ENCODE data around the gene ABR.
"Not testable (repeated sequence)": the region's sequence is repeated elsewhere in the genome, so short reads cannot be mapped to it uniquely, and the experiment has no call there.

The ABR gene

DNA sequence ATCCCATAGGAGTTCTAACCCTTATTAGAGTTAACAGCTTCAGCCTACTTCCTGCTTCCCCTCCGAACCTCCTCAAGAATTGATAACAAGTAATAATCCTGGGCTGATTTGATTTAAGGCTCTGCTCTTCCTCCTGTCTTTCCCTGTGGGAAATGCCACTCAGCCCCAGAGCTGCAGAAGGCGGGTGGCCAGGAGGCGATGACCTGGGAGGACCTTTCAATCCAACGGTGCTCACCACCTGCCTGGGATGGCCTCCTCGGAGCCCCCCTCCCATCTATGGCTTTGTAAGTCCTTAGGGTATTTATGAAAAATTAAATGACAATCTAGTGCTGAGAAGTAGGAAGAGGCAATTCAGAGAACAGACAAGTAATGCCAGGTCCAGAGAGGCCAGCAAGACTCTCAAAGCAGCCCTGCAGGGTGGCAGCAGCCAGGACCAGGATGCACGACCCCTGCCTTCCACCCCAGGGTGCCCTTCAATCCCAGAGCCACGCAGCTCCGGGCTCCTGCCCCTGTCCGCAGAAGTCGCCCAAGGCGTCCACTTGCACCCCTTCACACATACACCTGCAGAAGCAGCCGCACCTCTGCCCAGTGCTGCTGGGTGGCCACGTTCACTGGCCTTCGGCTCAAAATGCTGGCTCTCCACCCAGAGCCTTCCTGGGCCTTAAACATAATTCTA, 34.3 kb downstream of the ABR start:
- no peak for DNase-seq

- no peak for DNase-seq
These were observed 35.6 kb downstream of the ABR start for GRCh38 chr17:1144162-1144561.

DNA sequence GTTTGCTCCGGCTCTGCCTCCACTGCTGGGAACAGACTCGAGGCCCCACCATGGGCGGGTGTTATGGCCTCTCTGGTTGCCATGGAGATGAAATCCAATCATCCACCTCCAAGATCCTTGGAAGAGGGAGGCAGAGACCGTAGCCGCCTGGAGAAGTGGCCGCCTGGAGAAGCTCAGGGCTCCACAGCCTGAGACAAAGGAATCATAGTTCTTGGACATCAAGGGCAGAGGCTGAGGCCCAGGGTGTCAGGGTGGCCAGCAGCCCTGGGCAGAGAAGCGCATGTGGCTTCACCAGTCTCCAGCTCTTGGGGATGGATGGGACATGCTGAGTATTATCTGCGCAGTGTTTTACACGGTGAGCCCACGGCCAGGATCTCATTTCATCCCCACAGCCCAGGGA, 36.2 kb downstream of the ABR start:
- DNase-seq, result peak; percentile 24

DNA sequence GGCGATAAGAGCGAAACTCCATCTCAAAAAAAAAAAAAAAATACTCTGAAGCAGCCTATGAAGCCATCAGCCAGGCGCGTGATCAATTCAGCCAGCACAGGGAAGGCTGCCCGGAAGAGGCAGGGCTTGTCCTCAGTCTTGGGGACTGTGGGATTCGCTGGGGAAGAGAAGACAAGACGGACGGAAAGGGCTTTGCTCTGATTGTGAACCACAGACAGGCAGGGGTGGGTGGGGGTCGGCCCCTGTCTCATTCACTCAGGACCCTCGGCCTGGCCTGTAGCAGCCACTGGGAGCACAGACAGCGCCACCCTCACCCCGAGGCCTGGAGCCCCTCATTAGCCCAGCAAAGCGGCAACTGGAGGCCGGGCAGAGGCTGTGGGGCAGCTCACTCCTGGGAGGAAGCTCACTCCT, 37.2 kb downstream of the ABR start:
- no peak for DNase-seq

DNA sequence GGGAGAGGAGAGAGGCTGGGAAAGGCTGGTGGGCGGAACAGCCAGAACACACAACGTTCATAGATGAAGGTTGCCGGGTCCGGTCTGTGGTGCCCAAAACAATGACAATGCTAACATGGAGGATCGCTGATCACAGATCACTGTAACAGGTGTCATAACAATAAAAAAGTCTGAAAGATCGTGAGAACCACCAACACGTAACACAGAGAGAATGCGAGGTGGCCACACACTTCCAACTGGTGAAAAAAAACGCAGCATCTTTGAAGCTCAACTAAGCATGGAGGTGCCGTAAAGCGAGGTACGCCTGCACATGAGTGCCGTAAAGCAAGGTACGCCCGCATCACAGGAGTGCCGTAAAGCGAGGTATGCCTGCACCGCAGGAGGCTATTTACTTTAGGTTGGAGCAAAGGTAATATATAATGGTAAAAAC, 42.3 kb downstream of the ABR start:
- peak; percentile 60 for DNase-seq

DNA sequence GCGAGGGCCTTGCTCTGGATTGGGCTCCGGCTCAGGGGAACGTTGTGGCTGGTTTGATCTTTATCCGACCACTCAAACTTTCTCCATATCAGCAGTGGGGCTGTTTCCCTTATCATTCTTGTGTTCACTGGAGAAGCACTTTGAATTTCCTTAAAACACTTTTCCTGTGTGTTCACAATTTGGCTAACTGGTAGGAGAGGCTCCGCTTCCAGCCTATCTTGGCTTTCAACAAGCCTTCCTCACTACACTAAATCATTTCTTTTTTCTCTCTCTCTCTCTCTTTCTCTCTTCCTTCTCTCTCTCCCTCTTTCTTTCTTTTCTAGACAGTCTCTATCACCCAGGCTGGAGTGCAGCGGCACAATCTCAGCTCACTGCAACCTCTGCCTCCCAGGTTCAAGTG, 43.0 kb downstream of the ABR start:
- no peak for DNase-seq

- no peak for DNase-seq
These were observed 45.0 kb downstream of the ABR start for GRCh38 chr17:1134634-1135324.

DNA sequence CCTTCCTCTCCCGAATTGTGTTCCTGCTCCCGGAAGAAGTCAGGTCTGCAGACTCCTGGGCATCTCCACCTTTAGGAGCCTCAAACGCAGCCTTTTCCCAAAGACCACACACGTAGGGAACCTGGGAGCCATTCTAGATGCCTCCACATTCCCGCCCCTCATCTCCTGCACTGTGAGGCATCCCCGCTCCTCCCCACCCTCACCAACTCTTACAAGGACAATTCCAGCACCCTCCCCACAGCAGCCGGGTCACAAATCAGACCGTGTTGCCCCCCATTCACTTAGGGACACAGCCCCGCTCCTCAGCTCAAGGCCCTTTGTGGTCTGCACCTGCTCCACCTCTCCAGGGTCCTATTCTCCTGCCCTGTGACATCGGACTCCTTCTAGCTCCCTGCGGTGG, 49.6 kb downstream of the ABR start:
- DNase-seq, result no peak

GRCh38 chr17:1128463-1128862, 51.3 kb downstream of the ABR start:
- DNase-seq, result not testable (repeated sequence)

DNA sequence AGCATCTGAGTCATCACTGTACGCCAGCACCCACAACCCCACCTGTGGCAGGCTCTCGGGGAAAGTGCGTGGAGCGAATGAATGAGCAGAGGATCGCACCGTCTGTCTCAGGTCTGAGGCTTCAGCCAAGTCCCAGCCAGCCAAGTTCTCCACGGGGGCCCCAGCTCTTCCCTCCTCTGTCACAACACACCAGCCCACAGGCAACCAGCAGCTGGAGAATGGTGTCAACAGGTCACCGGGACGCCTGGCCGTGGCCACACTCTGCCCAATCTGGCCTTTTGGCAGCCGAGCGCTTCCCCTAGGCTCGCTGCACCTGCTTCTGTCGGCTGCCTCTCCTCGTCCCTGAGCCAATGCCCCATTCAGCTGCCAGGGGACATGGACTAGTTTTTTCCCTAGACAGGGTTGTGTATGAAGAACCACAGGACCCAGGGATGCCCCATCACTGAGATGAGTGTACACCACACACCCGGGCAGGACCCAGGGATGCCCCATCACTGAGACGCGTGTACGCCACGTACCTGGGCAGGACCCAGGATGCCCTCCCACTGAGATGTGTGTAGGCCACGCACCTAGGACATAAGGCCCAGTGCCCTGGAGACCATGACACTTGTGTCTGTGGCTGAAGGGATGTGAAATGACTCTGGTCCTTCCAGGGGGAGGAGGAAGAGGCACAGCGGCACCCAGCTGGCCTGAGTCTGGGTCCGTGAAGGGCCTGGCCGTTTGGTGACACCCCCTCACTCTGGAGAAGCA, 52.8 kb downstream of the ABR start:
- no peak for DNase-seq

- no peak for DNase-seq
These were observed 53.5 kb downstream of the ABR start for GRCh38 chr17:1126250-1126797.

DNA sequence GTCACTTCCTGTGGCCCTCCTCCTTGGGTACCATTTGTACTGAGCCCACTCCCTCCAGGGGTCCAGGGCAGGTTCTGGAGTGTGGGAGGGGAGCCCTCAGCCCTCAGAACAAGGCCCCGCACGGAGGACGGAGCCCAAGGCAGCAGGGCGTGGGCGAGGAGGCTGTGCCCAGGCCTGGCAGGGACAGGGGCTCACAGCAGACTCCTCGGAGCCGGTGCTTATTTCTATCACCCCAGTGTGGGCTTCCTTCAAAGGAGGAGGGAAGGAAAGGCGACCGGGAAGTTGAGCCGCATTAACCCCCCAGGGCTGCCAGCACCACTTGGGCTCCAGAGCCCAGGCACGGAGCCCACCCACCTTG, 54.0 kb downstream of the ABR start:
- DNase-seq, result no peak

GRCh38 chr17:1124896-1125787, 54.6 kb downstream of the ABR start:
- no peak for DNase-seq

- DNase-seq, result no peak
These were observed 55.7 kb downstream of the ABR start for GRCh38 chr17:1123921-1124715.

- no peak for DNase-seq
These were observed 56.4 kb downstream of the ABR start for GRCh38 chr17:1123393-1123831.

DNA sequence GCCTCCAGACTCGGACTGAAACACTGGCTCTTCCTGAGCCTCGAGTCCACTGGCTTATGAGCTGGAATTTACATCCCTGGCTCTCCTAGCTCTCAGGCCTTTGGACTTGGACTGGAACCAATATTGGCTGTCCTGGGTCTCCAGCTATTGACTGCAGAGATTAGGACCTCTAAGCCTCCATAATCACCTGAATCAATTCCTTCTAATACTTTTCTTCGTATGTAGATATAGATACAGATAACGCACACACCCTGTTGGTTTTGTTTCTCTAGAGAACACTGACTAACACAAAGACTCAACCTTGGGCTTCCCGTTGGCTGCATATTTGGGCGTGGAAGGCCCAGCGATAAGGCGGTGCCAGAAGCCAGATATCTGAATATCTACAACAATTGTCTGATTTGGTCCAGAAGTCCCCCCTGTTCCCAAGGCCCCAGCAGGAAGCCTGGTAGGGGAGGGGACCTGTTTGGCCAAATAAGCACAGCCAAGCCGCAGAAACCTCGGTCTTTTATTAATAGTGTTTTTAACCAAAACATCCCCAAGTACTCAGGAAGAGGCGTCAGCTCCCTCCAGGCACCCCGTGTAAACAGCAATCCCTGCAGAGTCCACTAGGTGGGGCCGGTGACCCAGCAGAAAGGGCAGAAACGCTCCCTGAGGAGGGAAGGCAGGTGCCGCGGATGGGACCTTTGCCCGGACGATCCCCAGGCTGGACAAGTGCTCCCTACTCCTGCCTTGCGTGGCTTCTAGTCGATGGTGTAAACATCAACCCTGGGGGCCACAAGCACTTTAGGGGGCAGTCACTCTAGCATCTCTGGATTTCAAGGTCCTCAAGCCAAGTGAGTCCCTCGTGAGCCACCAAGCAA, 57.0 kb downstream of the ABR start:
- DNase-seq, result peak; percentile 22

DNA sequence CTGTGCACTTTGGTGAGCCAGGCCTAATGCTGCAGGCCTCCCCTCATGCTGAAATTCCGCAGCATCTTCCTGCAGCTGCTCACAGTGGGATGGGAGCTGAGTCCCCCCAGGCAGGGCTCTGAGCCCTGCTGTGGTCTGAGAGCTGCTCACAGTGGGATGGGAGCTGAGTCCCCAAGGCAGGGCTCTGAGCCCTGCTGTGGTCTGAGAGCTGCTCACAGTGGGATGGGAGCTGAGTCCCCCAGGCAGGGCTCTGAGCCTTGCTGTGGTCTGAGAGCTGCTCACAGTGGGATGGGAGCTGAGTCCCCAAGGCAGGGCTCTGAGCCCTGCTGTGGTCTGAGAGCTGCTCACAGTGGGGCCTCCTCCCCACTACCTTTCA, 58.4 kb downstream of the ABR start:
- DNase-seq, result not testable (repeated sequence)

GRCh38 chr17:1120596-1121441, 59.0 kb downstream of the ABR start:
- no peak for DNase-seq

GRCh38 chr17:1119924-1120323, 59.9 kb downstream of the ABR start:
- DNase-seq, result no peak

DNA sequence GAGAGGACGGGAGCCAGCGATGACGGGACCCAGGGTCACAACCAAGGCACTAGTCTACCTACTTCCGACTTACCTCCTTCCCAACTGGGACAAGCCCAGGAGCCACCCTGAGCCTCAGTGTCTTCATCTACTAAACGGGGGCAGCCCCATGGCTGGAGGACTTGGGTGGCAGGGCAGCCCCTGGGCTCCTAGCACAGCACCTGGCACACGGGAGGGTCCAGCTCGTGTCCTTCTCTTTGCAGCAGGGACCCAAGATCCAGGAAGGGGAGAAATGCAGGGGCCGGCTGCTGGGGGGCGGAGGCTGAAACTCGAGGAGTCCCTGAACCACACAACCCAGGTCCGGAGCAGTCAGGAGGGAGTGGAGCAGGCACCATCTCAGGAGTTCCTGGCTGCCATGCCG, 63.2 kb downstream of the ABR start:
- no peak for DNase-seq

Data from NCI-H2227 treated with DMSO at 0.1 percent for 48 hours (cell line).